Panc1 (cell line): Measurements from ENCODE around the gene MCM9. TPM values are rescaled to one million over a fixed set of nuclear protein-coding genes. Genes with fewer than 3 reads are reported as not detected.

ENCODE experiments used
- ATAC-seq: fragments of 200-7000 bp; cut with Tn5 transposase; 2 replicates; pipeline ENCODE4 v1.9.1; 2020; ENCODE audit warnings: mild to moderate bottlenecking, moderate library complexity
- BruUV-seq: library from RNA; stranded (reverse); fragments of 400-500 nt; replicated peaks from 2 replicates; lab custom pipeline; 2021; lab: Mats Ljungman, UMichigan
- CTCF ChIA-PET: fragments of 300-600 bp; sonication (Branson Sonifier 250); formaldehyde crosslinking; loops from one replicate; lab custom pipeline; 2022; ENCODE audit warnings: antibody characterized with exemption; lab: Charles Lee
- POLR2A ChIA-PET: fragments of 300-600 bp; sonication (Branson Sonifier 250); formaldehyde crosslinking; loops from one replicate; lab custom pipeline; 2022; ENCODE audit warnings: antibody characterized with exemption; lab: Charles Lee
- DNase-seq: peaks from one replicate; pipeline ENCODE4 v3.0.0-alpha.2; 2010; ENCODE audit warnings: low read depth, low spot score
- H3K27ac ChIP-seq: 2 replicates; pipeline ENCODE4 v1.5.1; 2011; ENCODE audit warnings: mild to moderate bottlenecking, low read length, inconsistent platforms
- H3K27me3 ChIP-seq: fragments of 200-500 bp; sonication (Bioruptor generic); 2 replicates; pipeline ENCODE4 v1.6.0; 2014; ENCODE audit warnings: low read length, inconsistent platforms; ENCODE audit not compliant: control insufficient read depth, insufficient read depth
- H3K36me3 ChIP-seq: fragments of 200-500 bp; sonication (Bioruptor generic); 2 replicates; pipeline ENCODE4 v1.5.1; 2014; ENCODE audit warnings: inconsistent platforms, mild to moderate bottlenecking, low read length, moderate library complexity; ENCODE audit not compliant: control insufficient read depth, insufficient read depth
- H3K4me1 ChIP-seq: 2 replicates; pipeline ENCODE4 v1.5.1; 2011; ENCODE audit warnings: inconsistent platforms, mild to moderate bottlenecking, low read length, moderate library complexity; ENCODE audit not compliant: control insufficient read depth, insufficient read depth
- H3K4me3 ChIP-seq, 2 experiments: 2 replicates each; pipeline ENCODE4 v1.5.1; 2011 to 2012; ENCODE audit warnings: low read depth in 2 of 2, low read length in 2 of 2, mild to moderate bottlenecking in 2 of 2, inconsistent platforms in 1 of 2, moderate library complexity in 1 of 2
- H3K9me3 ChIP-seq: fragments of 200-500 bp; sonication (Bioruptor generic); 2 replicates; pipeline ENCODE4 v1.5.1; 2014; ENCODE audit warnings: low read depth, mild to moderate bottlenecking, inconsistent platforms, low read length, moderate library complexity; ENCODE audit not compliant: control insufficient read depth, insufficient read depth
- POLR2AphosphoS5 ChIP-seq: IDR thresholded peaks from 2 replicates; pipeline ENCODE4 v1.6.1; 2012; ENCODE audit warnings: mild to moderate bottlenecking, low read depth, low read length, moderate library complexity
- SIN3A ChIP-seq: IDR thresholded peaks from 2 replicates; pipeline ENCODE4 v1.6.1; 2012; ENCODE audit warnings: low read depth, mild to moderate bottlenecking, low read length, moderate library complexity, borderline replicate concordance; ENCODE audit not compliant: insufficient read depth
- TCF7L2 ChIP-seq: IDR thresholded peaks from 2 replicates; pipeline ENCODE4 v1.6.1; 2011; ENCODE audit warnings: mild to moderate bottlenecking, low read depth, low read length, inconsistent platforms
- in situ Hi-C: cut with HindIII; loops from 2 replicates; pipeline ENCODE4 v1.10.0; 2016; ENCODE audit warnings: low sequenced_read_pairs, low pct_unique_long_range_greater_than_20kb
- intact Hi-C: fragments of 100-400 bp; cut with micrococcal nuclease; formaldehyde crosslinking; loops from one replicate; pipeline ENCODE4 v1.10.0; 2022; ENCODE audit not compliant: unreplicated experiment
- total RNA-seq: library from RNA; stranded (reverse); gene quantifications from one replicate; pipeline ENCODE4 v1.2.1, GENCODE V29; 2021; ENCODE audit not compliant: unreplicated experiment
- TF ChIP-seq, protein P1 (sequence below): fragments of 450-650 bp; IDR thresholded peaks from 2 replicates; pipeline ENCODE4 v1.5.1; 2017; ENCODE audit warnings: mild to moderate bottlenecking
- TF ChIP-seq, protein P2 (sequence below), 2 experiments: IDR thresholded peaks; 2 replicates each; pipeline ENCODE4 v1.6.1; 2011 to 2012; ENCODE audit warnings: low read depth in 2 of 2, control low read depth in 1 of 2, low read length in 1 of 2, mild to moderate bottlenecking in 1 of 2, moderate library complexity in 1 of 2; ENCODE audit not compliant: insufficient read depth in 1 of 2

Gene MCM9
- total RNA-seq, 1 experiment from 2014 or later: 20.4 TPM

GRCh38 chr6:118940770-118941169, 5.8 kb upstream of the MCM9 start:
- H3K4me1 ChIP-seq: peaks cover 3% of the 10 kb centered on the region; the same call in 1 of the 2 replicates
- BruUV-seq: no TSS peak
- no peak for DNase-seq
- no peak for ATAC-seq
- no peaks in the 10 kb centered on the region for H3K27me3 ChIP-seq
- no peak overlapping the region for H3K27ac ChIP-seq
- POLR2A ChIA-PET: no interaction called here
- H3K36me3 ChIP-seq: no peaks in the 10 kb centered on the region
- 0 out of 2 replicates have a peak, but pooled peaks cover 2% of the 10 kb centered on the region for H3K9me3 ChIP-seq
- in situ Hi-C loops: no loop called here
- TF ChIP-seq, protein P1, sequence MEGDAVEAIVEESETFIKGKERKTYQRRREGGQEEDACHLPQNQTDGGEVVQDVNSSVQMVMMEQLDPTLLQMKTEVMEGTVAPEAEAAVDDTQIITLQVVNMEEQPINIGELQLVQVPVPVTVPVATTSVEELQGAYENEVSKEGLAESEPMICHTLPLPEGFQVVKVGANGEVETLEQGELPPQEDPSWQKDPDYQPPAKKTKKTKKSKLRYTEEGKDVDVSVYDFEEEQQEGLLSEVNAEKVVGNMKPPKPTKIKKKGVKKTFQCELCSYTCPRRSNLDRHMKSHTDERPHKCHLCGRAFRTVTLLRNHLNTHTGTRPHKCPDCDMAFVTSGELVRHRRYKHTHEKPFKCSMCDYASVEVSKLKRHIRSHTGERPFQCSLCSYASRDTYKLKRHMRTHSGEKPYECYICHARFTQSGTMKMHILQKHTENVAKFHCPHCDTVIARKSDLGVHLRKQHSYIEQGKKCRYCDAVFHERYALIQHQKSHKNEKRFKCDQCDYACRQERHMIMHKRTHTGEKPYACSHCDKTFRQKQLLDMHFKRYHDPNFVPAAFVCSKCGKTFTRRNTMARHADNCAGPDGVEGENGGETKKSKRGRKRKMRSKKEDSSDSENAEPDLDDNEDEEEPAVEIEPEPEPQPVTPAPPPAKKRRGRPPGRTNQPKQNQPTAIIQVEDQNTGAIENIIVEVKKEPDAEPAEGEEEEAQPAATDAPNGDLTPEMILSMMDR: no peak
- TF ChIP-seq POLR2AphosphoS5 (no peak), SIN3A (no peak), TCF7L2 (no peak)
- TF ChIP-seq, protein P2, sequence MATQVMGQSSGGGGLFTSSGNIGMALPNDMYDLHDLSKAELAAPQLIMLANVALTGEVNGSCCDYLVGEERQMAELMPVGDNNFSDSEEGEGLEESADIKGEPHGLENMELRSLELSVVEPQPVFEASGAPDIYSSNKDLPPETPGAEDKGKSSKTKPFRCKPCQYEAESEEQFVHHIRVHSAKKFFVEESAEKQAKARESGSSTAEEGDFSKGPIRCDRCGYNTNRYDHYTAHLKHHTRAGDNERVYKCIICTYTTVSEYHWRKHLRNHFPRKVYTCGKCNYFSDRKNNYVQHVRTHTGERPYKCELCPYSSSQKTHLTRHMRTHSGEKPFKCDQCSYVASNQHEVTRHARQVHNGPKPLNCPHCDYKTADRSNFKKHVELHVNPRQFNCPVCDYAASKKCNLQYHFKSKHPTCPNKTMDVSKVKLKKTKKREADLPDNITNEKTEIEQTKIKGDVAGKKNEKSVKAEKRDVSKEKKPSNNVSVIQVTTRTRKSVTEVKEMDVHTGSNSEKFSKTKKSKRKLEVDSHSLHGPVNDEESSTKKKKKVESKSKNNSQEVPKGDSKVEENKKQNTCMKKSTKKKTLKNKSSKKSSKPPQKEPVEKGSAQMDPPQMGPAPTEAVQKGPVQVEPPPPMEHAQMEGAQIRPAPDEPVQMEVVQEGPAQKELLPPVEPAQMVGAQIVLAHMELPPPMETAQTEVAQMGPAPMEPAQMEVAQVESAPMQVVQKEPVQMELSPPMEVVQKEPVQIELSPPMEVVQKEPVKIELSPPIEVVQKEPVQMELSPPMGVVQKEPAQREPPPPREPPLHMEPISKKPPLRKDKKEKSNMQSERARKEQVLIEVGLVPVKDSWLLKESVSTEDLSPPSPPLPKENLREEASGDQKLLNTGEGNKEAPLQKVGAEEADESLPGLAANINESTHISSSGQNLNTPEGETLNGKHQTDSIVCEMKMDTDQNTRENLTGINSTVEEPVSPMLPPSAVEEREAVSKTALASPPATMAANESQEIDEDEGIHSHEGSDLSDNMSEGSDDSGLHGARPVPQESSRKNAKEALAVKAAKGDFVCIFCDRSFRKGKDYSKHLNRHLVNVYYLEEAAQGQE (IDR thresholded peaks at IDR 0.05; ENCODE audit: insufficient read depth in 1 of 2, low read depth in 2 of 2, low read length in 1 of 2): no peak
- no peak overlapping the region for H3K4me3 ChIP-seq
- CTCF ChIA-PET: no interaction called here
- intact Hi-C loops: no loop called here

DNA sequence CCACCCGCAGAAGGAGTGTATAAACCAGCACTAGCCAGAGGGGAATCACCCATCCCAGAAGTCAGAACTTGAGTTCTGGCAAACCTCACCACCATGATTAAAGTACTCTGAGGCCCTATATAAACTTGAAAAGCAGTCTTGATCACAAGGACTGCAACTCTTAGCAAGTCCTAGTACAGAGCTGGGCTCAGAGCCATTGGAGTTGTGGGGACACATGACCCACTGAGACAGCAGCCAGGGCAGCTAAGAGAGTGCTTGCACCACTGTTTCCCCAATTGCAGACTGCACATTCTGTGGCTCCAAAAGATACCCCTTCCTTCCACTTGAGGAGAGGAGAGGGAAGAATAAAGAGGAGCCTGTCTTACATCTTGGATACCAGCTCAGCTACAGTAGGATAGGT, 4.7 kb upstream of the MCM9 start:
- no TSS peak for BruUV-seq
- Histone ChIP-seq H3K36me3 (no peaks in the 10 kb centered on the region), H3K9me3 (no peaks in the 10 kb centered on the region), H3K4me1 (peaks cover 6% of the 10 kb centered on the region; the same call in 1 of the 2 replicates), H3K27me3 (no peaks in the 10 kb centered on the region), H3K27ac (no peak overlapping the region), H3K4me3 (no peak overlapping the region)
- ATAC-seq (no peak), DNase-seq (no peak)
- CTCF ChIA-PET: no interaction called here
- in situ Hi-C loops (no loop called here), intact Hi-C loops (no loop called here)
- no peak for TF ChIP-seq POLR2AphosphoS5
- POLR2A ChIA-PET: no interaction called here

- ATAC-seq: no peak
- intact Hi-C loops: no loop called here
- peaks cover 7% of the 10 kb centered on the region; the same call in 1 of the 2 replicates for H3K36me3 ChIP-seq
- no peaks in the 10 kb centered on the region for H3K27me3 ChIP-seq
- TF ChIP-seq, protein P2 (IDR thresholded peaks at IDR 0.05; ENCODE audit: insufficient read depth in 1 of 2, low read depth in 2 of 2, low read length in 1 of 2): no peak
- TF ChIP-seq SIN3A (no peak), TCF7L2 (no peak), POLR2AphosphoS5 (no peak)
- TF ChIP-seq, protein P1: no peak
- no peak for DNase-seq
- BruUV-seq: no TSS peak
- ChIA-PET POLR2A (interaction anchor here (0.7 kb wide), 1 partner anchor 41 kb away, joined by 3 read pairs; no protein-coding TSS in a partner anchor), CTCF (no interaction called here)
- H3K27ac ChIP-seq: peak overlapping the region; percentile 60
- H3K9me3 ChIP-seq: no peaks in the 10 kb centered on the region
- H3K4me1 ChIP-seq: peaks cover 17% of the 10 kb centered on the region; the same call in 1 of the 2 replicates
- H3K4me3 ChIP-seq: no peak overlapping the region
- in situ Hi-C loops: no loop called here
Measured at GRCh38 chr6:118935978-118936703, 1.2 kb upstream of the MCM9 start.
